Ovary (tissue), 9 donors: ENCODE data around the gene CHN2. TPM values are rescaled to one million over a fixed set of nuclear protein-coding genes. Genes with fewer than 3 reads are reported as not detected.

ENCODE experiments used
- DNase-seq, 5 donors: peaks; one replicate each; pipeline ENCODE4 v3.0.0-alpha.2; 2019 to 2020
- H3K27ac ChIP-seq, 2 donors: fragments of 200-600 bp; one replicate each; pipeline versions ENCODE4 v1.5.1 to v1.8.0; 2019 to 2022
- H3K27me3 ChIP-seq: fragments of 200-600 bp; one replicate; pipeline ENCODE4 v1.8.0; 2022
- H3K36me3 ChIP-seq: fragments of 200-600 bp; sonication (generic); one replicate; pipeline ENCODE4 v1.5.1; 2019
- H3K4me1 ChIP-seq: one replicate; pipeline ENCODE4 v1.8.1; 2013; ENCODE audit warnings: mild to moderate bottlenecking, moderate library complexity; ENCODE audit not compliant: insufficient read depth
- H3K4me3 ChIP-seq: fragments of 200-600 bp; sonication (generic); one replicate; pipeline ENCODE4 v1.5.1; 2017
- H3K9me3 ChIP-seq, 2 donors: fragments of 200-600 bp in 1 of 2; sonication (generic) in 1 of 2; one replicate each; pipeline versions ENCODE4 v1.5.1 to v1.8.1; 2013 to 2019; ENCODE audit warnings: mild to moderate bottlenecking in 1 of 2, moderate library complexity in 1 of 2
- EP300 ChIP-seq: sonication (generic); formaldehyde crosslinking; IDR thresholded peaks from one replicate; pipeline ENCODE4 v1.6.1; 2017; ENCODE audit warnings: antibody characterized with exemption
- POLR2A ChIP-seq: fragments of 450-650 bp; IDR thresholded peaks from one replicate; pipeline ENCODE4 v1.6.1; 2017; ENCODE audit warnings: antibody characterized with exemption, mild to moderate bottlenecking, moderate library complexity
- WGBS, 3 donors: extraction: QIAGEN DNeasy Blood & Tissue Kit in 1 of 3; methylation state at CpG; one replicate each; pipeline versions ENCODE4 v1.1.5 to v1.1.7; 2013 to 2017; 5-methylcytosine and 5-hydroxymethylcytosine counted together
- intact Hi-C, 4 donors: fragments of 100-400 bp; cut with DNase I; formaldehyde crosslinking; loops; one replicate each; pipeline versions ENCODE4 v1.11.0 to v1.15.1; 2022 to 2023
- polyA plus RNA-seq, 2 donors: library from polyadenylated mRNA; stranded (reverse); fragments of 200-250 nt in 1 of 2; fragments of 350-450 nt in 1 of 2; fragmentation: Illumina TruSeq in 1 of 2; extraction: RNeasy Lipid Tissue Mini Kit (QIAGEN cat#74804) in 1 of 2; gene quantifications; one replicate each; pipeline ENCODE4 v1.2.3, GENCODE V29; 2013 to 2014
- total RNA-seq, 7 donors: library from RNA; depleted of rRNA in 2 of 7; stranded (reverse); fragments of >200 nt in 2 of 7; fragmentation: NEBNext Ultra II Directional in 3 of 7; extraction: Animal tissue kit (Norgen Biotek cat#: 25700) in 3 of 7; gene quantifications; one replicate each; pipeline versions ENCODE4 v1.1.0 to v1.2.4, GENCODE V29; 2016 to 2023
- TF ChIP-seq, protein P1 (sequence below), 3 donors: fragments of 450-650 bp in 2 of 3; fragments of 200-600 bp in 1 of 3; IDR thresholded peaks; one replicate each; pipeline versions ENCODE4 v1.5.1 to v1.8.0; 2016 to 2022; ENCODE audit warnings: antibody characterized with exemption in 3 of 3, mild to moderate bottlenecking in 1 of 3
- donor health status: DM: no; HTN: no; CAD: no; lungs with moderate emphysema.
- donor health status: DM: no; HTN: no; CAD: no.
- donor health status: Bipolar disorder and iron deficiency.
- donor health status: DM: yes; HTN: yes; CAD: no.
- donor health status: DM: no; HTN: no; CAD: no.
- donor health status: DM: yes; HTN: yes; CAD: no.

CHN2 gene
- total and polyA plus RNA-seq, 9 donors, result 17.9 to 32.6 (median 22.3) TPM

DNA sequence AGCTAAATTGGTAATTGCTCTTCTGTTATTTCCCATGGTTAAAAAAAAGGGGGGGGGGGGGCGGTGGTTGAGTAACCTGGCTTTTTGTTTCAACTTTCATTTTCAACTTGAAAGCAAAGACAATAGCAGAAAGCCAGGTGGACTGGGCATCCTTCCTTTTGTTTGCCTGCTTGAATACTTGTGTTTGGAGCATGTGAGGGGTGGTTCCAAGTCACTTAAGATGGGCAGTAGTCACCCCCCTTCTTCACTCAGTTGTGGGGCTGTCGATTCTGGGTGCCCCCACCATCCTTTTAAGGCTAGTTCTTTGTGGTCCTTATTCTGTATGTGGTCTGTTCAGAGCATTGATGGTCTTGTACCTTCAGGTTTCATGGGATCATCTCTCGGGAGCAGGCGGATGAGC lies 203.4 kb downstream of the CHN2 start:
- no peaks in the 10 kb centered on the region for H3K9me3 ChIP-seq
- no peak overlapping the region for H3K4me3 ChIP-seq
- no peaks in the 10 kb centered on the region for H3K4me1 ChIP-seq
- no peak overlapping the region for H3K27ac ChIP-seq
- 86 to 89% (median 88%) methylated on average over 4 of the region's 4 CpGs for WGBS, 3 donors
- no peaks in the 10 kb centered on the region for H3K27me3 ChIP-seq
- no peak for DNase-seq
- no peaks in the 10 kb centered on the region for H3K36me3 ChIP-seq
- TF ChIP-seq, protein P1, sequence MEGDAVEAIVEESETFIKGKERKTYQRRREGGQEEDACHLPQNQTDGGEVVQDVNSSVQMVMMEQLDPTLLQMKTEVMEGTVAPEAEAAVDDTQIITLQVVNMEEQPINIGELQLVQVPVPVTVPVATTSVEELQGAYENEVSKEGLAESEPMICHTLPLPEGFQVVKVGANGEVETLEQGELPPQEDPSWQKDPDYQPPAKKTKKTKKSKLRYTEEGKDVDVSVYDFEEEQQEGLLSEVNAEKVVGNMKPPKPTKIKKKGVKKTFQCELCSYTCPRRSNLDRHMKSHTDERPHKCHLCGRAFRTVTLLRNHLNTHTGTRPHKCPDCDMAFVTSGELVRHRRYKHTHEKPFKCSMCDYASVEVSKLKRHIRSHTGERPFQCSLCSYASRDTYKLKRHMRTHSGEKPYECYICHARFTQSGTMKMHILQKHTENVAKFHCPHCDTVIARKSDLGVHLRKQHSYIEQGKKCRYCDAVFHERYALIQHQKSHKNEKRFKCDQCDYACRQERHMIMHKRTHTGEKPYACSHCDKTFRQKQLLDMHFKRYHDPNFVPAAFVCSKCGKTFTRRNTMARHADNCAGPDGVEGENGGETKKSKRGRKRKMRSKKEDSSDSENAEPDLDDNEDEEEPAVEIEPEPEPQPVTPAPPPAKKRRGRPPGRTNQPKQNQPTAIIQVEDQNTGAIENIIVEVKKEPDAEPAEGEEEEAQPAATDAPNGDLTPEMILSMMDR (IDR thresholded peaks at IDR 0.05), result no peak
- no peak for TF ChIP-seq POLR2A
- no peak for TF ChIP-seq EP300
- intact Hi-C loops, result no loop called here

DNA sequence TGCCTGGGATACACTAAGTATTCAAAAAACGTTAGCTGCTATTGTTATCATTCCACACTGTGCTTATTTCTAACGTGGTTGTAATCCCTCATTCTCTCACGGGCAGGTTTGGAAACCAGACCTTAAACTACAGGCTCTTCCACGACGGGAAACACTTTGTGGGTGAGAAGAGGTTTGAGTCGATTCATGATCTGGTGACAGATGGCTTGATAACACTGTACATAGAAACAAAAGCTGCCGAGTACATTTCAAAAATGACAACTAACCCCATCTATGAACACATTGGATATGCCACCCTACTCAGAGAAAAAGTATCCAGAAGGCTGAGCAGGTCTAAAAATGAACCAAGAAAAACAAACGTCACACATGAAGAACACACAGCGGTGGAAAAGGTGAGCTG lies 205.9 kb downstream of the CHN2 start:
- WGBS, 3 donors, result 77 to 80% (median 79%) methylated on average over 9 of the region's 9 CpGs
- Histone ChIP-seq H3K27ac (no peak overlapping the region), H3K36me3 (no peaks in the 10 kb centered on the region), H3K9me3 (no peaks in the 10 kb centered on the region), H3K4me3 (no peak overlapping the region), H3K4me1 (no peaks in the 10 kb centered on the region), H3K27me3 (no peaks in the 10 kb centered on the region)
- intact Hi-C loops, result loop anchor here in 1 of 4 donors (10.0 kb wide), 2 partner anchors 206 to 286 kb away; partner anchors contain the start of gene CHN2
- TF ChIP-seq, protein P1 (IDR thresholded peaks at IDR 0.05), result no peak
- TF ChIP-seq POLR2A, result no peak
- TF ChIP-seq EP300, result no peak
- DNase-seq, result no peak

- WGBS, 3 donors, result 92 to 94% (median 93%) methylated on average over 11 of the region's 11 CpGs
- Histone ChIP-seq H3K27me3 (no peaks in the 10 kb centered on the region), H3K4me3 (no peak overlapping the region), H3K4me1 (no peaks in the 10 kb centered on the region), H3K9me3 (no peaks in the 10 kb centered on the region), H3K27ac (no peak overlapping the region), H3K36me3 (no peaks in the 10 kb centered on the region)
- intact Hi-C loops, result loop anchor here in 1 of 4 donors (10.0 kb wide), 2 partner anchors 207 to 287 kb away; partner anchors contain the start of gene CHN2
- TF ChIP-seq POLR2A (no peak), EP300 (no peak)
- TF ChIP-seq, protein P1 (IDR thresholded peaks at IDR 0.05), result no peak
- DNase-seq, result no peak
These were observed 207.2 kb downstream of the CHN2 start for GRCh38 chr7:29401769-29402168.

DNA sequence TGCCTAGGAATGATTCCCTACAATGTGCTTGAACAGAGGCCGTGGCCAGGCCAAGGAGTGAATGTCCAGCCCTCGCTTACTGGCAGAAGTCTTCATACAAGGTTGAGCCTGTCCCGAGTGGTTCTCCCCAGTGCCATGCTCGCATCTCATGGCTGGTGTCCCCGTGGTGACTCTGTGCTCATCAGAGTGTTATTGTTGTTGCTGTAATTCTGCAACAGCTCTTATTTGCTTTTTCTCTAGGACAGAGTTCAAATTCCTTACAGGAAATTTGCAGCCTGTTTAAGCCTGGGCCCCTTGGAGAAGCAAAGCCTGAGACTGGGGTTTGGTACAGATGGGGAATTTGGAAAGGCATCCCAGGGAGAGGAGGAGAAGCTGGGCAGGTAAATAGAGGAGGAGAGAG lies 211.3 kb downstream of the CHN2 start:
- H3K4me3 ChIP-seq, result no peak overlapping the region
- intact Hi-C loops, result loop anchor here (2.0 to 10.0 kb wide), 7 partner anchors 211 to 484 kb away; partner anchors contain the start of gene CHN2 (in 3 of the 4)
- DNase-seq, result no peak
- H3K36me3 ChIP-seq, result no peaks in the 10 kb centered on the region
- no peak overlapping the region for H3K27ac ChIP-seq
- no peaks in the 10 kb centered on the region for H3K27me3 ChIP-seq
- H3K9me3 ChIP-seq, result no peaks in the 10 kb centered on the region
- TF ChIP-seq EP300 (no peak), POLR2A (no peak)
- TF ChIP-seq, protein P1 (IDR thresholded peaks at IDR 0.05), result no peak
- no peaks in the 10 kb centered on the region for H3K4me1 ChIP-seq
- 79 to 90% (median 83%) methylated on average over 5 of the region's 5 CpGs for WGBS, 3 donors
